Measurements from ENCODE around the gene FSTL5.

Gene FSTL5

GRCh38 chr4:161815841-161816240, 348.0 kb downstream of the FSTL5 start:
- H4K91ac ChIP-seq (ENCODE audit: low read depth, low read length, poor library complexity): no peak overlapping the region
- no peak overlapping the region for H2AFZ ChIP-seq (ENCODE audit: low read length)
- no peak overlapping the region for H3K4me2 ChIP-seq (ENCODE audit: insufficient read depth, low read length, poor library complexity, severe bottlenecking)
- no peaks in the 10 kb centered on the region for H3K4me1 ChIP-seq (ENCODE audit: control insufficient read depth in 2 of 2, insufficient read depth in 1 of 2, low read depth in 1 of 2, low read length in 2 of 2)
- H3K23ac ChIP-seq (ENCODE audit: low read depth, low read length, poor library complexity): no peak overlapping the region
- no peak overlapping the region for H3K27ac ChIP-seq (replicated peaks; ENCODE audit: low read length)
- H3K4ac ChIP-seq (ENCODE audit: low read length): no peak overlapping the region
- no peak overlapping the region for H3K18ac ChIP-seq (ENCODE audit: low read length)
- no peak overlapping the region for H2BK12ac ChIP-seq (ENCODE audit: low read length)
- no peak overlapping the region for H3K9ac ChIP-seq (ENCODE audit: low read depth, low read length, poor library complexity)
- no peak overlapping the region for H3K14ac ChIP-seq (ENCODE audit: low read length)
- H2BK15ac ChIP-seq (ENCODE audit: low read length): no peak overlapping the region
- DNase-seq (ENCODE audit: low spot score): no peak
- no peak overlapping the region for H2BK5ac ChIP-seq (ENCODE audit: low read length)
- no CpG with 5 or more reads among the region's 1 CpG for WGBS, 2 donors (ENCODE audit: extremely low coverage in 2 of 2, insufficient read length in 2 of 2, insufficient replicate concordance in 1 of 2)
- H3K79me1 ChIP-seq (ENCODE audit: low read depth, low read length): no peaks in the 10 kb centered on the region
- H3K9me3 ChIP-seq (replicated peaks in 1 of 2; ENCODE audit: control insufficient read depth in 2 of 2, insufficient read depth in 1 of 2, low read depth in 1 of 2, low read length in 2 of 2): no peaks in the 10 kb centered on the region
- no peak overlapping the region for H4K8ac ChIP-seq (ENCODE audit: low read depth, low read length)
- no peak overlapping the region for H2AK5ac ChIP-seq (ENCODE audit: low read depth, low read length)
- no peaks in the 10 kb centered on the region for H3K36me3 ChIP-seq (replicated peaks in 1 of 2; ENCODE audit: control insufficient read depth in 2 of 2, insufficient read depth in 2 of 2, low read length in 2 of 2)
- no peaks in the 10 kb centered on the region for H3K27me3 ChIP-seq (ENCODE audit: control insufficient read depth in 3 of 3, insufficient read depth in 3 of 3, low read depth in 1 of 3, low read length in 3 of 3)
- H2BK120ac ChIP-seq (ENCODE audit: low read depth, low read length): no peak overlapping the region
- no peak overlapping the region for H3K4me3 ChIP-seq (ENCODE audit: low read length in 2 of 2)

GRCh38 chr4:161813889-161814288, 349.9 kb downstream of the FSTL5 start:
- no peaks in the 10 kb centered on the region for H3K9me3 ChIP-seq (replicated peaks in 1 of 2; ENCODE audit: control insufficient read depth in 2 of 2, insufficient read depth in 1 of 2, low read depth in 1 of 2, low read length in 2 of 2)
- H3K4me3 ChIP-seq (ENCODE audit: low read length in 2 of 2): no peak overlapping the region
- H3K4ac ChIP-seq (ENCODE audit: low read length): no peak overlapping the region
- no peak overlapping the region for H3K27ac ChIP-seq (replicated peaks; ENCODE audit: low read length)
- no peaks in the 10 kb centered on the region for H3K79me1 ChIP-seq (ENCODE audit: low read depth, low read length)
- H2BK12ac ChIP-seq (ENCODE audit: low read length): no peak overlapping the region
- H3K36me3 ChIP-seq (replicated peaks in 1 of 2; ENCODE audit: control insufficient read depth in 2 of 2, insufficient read depth in 2 of 2, low read length in 2 of 2): no peaks in the 10 kb centered on the region
- H3K9ac ChIP-seq (ENCODE audit: low read depth, low read length, poor library complexity): no peak overlapping the region
- no peaks in the 10 kb centered on the region for H3K4me1 ChIP-seq (ENCODE audit: control insufficient read depth in 2 of 2, insufficient read depth in 1 of 2, low read depth in 1 of 2, low read length in 2 of 2)
- no peak overlapping the region for H4K91ac ChIP-seq (ENCODE audit: low read depth, low read length, poor library complexity)
- no peak overlapping the region for H3K18ac ChIP-seq (ENCODE audit: low read length)
- no peaks in the 10 kb centered on the region for H3K27me3 ChIP-seq (ENCODE audit: control insufficient read depth in 3 of 3, insufficient read depth in 3 of 3, low read depth in 1 of 3, low read length in 3 of 3)
- H2AK5ac ChIP-seq (ENCODE audit: low read depth, low read length): no peak overlapping the region
- H2BK120ac ChIP-seq (ENCODE audit: low read depth, low read length): no peak overlapping the region
- no peak overlapping the region for H3K23ac ChIP-seq (ENCODE audit: low read depth, low read length, poor library complexity)
- H3K4me2 ChIP-seq (ENCODE audit: insufficient read depth, low read length, poor library complexity, severe bottlenecking): no peak overlapping the region
- no peak overlapping the region for H3K14ac ChIP-seq (ENCODE audit: low read length)
- no peak overlapping the region for H4K8ac ChIP-seq (ENCODE audit: low read depth, low read length)
- no peak overlapping the region for H2BK15ac ChIP-seq (ENCODE audit: low read length)
- DNase-seq (ENCODE audit: low spot score): no peak
- no peak overlapping the region for H2AFZ ChIP-seq (ENCODE audit: low read length)
- no peak overlapping the region for H2BK5ac ChIP-seq (ENCODE audit: low read length)

- Histone ChIP-seq H3K79me1 (ENCODE audit: low read depth, low read length) (no peaks in the 10 kb centered on the region), H3K14ac (ENCODE audit: low read length) (no peak overlapping the region), H2BK5ac (ENCODE audit: low read length) (no peak overlapping the region), H2BK120ac (ENCODE audit: low read depth, low read length) (no peak overlapping the region), H3K36me3 (replicated peaks in 1 of 2; ENCODE audit: control insufficient read depth in 2 of 2, insufficient read depth in 2 of 2, low read length in 2 of 2) (no peaks in the 10 kb centered on the region), H3K9me3 (replicated peaks in 1 of 2; ENCODE audit: control insufficient read depth in 2 of 2, insufficient read depth in 1 of 2, low read depth in 1 of 2, low read length in 2 of 2) (no peaks in the 10 kb centered on the region), H3K4me2 (ENCODE audit: insufficient read depth, low read length, poor library complexity, severe bottlenecking) (no peak overlapping the region), H2AFZ (ENCODE audit: low read length) (no peak overlapping the region), H2BK15ac (ENCODE audit: low read length) (no peak overlapping the region), H3K18ac (ENCODE audit: low read length) (no peak overlapping the region), H3K4me3 (ENCODE audit: low read length in 2 of 2) (no peak overlapping the region), H2AK5ac (ENCODE audit: low read depth, low read length) (no peak overlapping the region), H3K9ac (ENCODE audit: low read depth, low read length, poor library complexity) (no peak overlapping the region), H4K8ac (ENCODE audit: low read depth, low read length) (no peak overlapping the region), H2BK12ac (ENCODE audit: low read length) (no peak overlapping the region), H3K27me3 (ENCODE audit: control insufficient read depth in 3 of 3, insufficient read depth in 3 of 3, low read depth in 1 of 3, low read length in 3 of 3) (no peaks in the 10 kb centered on the region), H3K23ac (ENCODE audit: low read depth, low read length, poor library complexity) (no peak overlapping the region), H3K4me1 (ENCODE audit: control insufficient read depth in 2 of 2, insufficient read depth in 1 of 2, low read depth in 1 of 2, low read length in 2 of 2) (no peaks in the 10 kb centered on the region), H3K4ac (ENCODE audit: low read length) (no peak overlapping the region), H3K27ac (replicated peaks; ENCODE audit: low read length) (no peak overlapping the region), H4K91ac (ENCODE audit: low read depth, low read length, poor library complexity) (no peak overlapping the region)
- no peak for DNase-seq (ENCODE audit: low spot score)
- no CpG with 5 or more reads among the region's 5 CpGs for WGBS, 2 donors (ENCODE audit: extremely low coverage in 2 of 2, insufficient read length in 2 of 2, insufficient replicate concordance in 1 of 2)
Measured at GRCh38 chr4:161813389-161813788, 350.4 kb downstream of the FSTL5 start.

- no peak overlapping the region for H3K4me3 ChIP-seq (ENCODE audit: low read length in 2 of 2)
- no peak overlapping the region for H3K9ac ChIP-seq (ENCODE audit: low read depth, low read length, poor library complexity)
- H4K8ac ChIP-seq (ENCODE audit: low read depth, low read length): no peak overlapping the region
- no peak for DNase-seq (ENCODE audit: low spot score)
- no peak overlapping the region for H2BK12ac ChIP-seq (ENCODE audit: low read length)
- H2AFZ ChIP-seq (ENCODE audit: low read length): no peak overlapping the region
- no peak overlapping the region for H2AK5ac ChIP-seq (ENCODE audit: low read depth, low read length)
- H3K18ac ChIP-seq (ENCODE audit: low read length): no peak overlapping the region
- H3K27me3 ChIP-seq (ENCODE audit: control insufficient read depth in 3 of 3, insufficient read depth in 3 of 3, low read depth in 1 of 3, low read length in 3 of 3): no peaks in the 10 kb centered on the region
- H2BK5ac ChIP-seq (ENCODE audit: low read length): no peak overlapping the region
- H3K4me2 ChIP-seq (ENCODE audit: insufficient read depth, low read length, poor library complexity, severe bottlenecking): no peak overlapping the region
- H2BK15ac ChIP-seq (ENCODE audit: low read length): no peak overlapping the region
- no peaks in the 10 kb centered on the region for H3K79me1 ChIP-seq (ENCODE audit: low read depth, low read length)
- no peak overlapping the region for H2BK120ac ChIP-seq (ENCODE audit: low read depth, low read length)
- H3K9me3 ChIP-seq (replicated peaks in 1 of 2; ENCODE audit: control insufficient read depth in 2 of 2, insufficient read depth in 1 of 2, low read depth in 1 of 2, low read length in 2 of 2): no peaks in the 10 kb centered on the region
- no peak overlapping the region for H3K23ac ChIP-seq (ENCODE audit: low read depth, low read length, poor library complexity)
- no peaks in the 10 kb centered on the region for H3K4me1 ChIP-seq (ENCODE audit: control insufficient read depth in 2 of 2, insufficient read depth in 1 of 2, low read depth in 1 of 2, low read length in 2 of 2)
- no peak overlapping the region for H3K27ac ChIP-seq (replicated peaks; ENCODE audit: low read length)
- no CpG with 5 or more reads among the region's 2 CpGs for WGBS, 2 donors (ENCODE audit: extremely low coverage in 2 of 2, insufficient read length in 2 of 2, insufficient replicate concordance in 1 of 2)
- H3K4ac ChIP-seq (ENCODE audit: low read length): no peak overlapping the region
- no peak overlapping the region for H4K91ac ChIP-seq (ENCODE audit: low read depth, low read length, poor library complexity)
- H3K14ac ChIP-seq (ENCODE audit: low read length): no peak overlapping the region
- no peaks in the 10 kb centered on the region for H3K36me3 ChIP-seq (replicated peaks in 1 of 2; ENCODE audit: control insufficient read depth in 2 of 2, insufficient read depth in 2 of 2, low read length in 2 of 2)
Measured at GRCh38 chr4:161803171-161803570, 360.6 kb downstream of the FSTL5 start.

All from neuronal stem cell (in vitro differentiated cells).